Osteocyte (in vitro differentiated cells): Measurements from ENCODE around the gene MAFG. TPM values are rescaled to one million over a fixed set of nuclear protein-coding genes. Genes with fewer than 3 reads are reported as not detected.

ENCODE experiments used
- DNase-seq: peaks from one replicate; pipeline ENCODE4 v3.0.0; 2021; ENCODE audit warnings: mixed read lengths; ENCODE audit not compliant: unreplicated experiment; ENCODE audit errors: extremely low spot score
- H3K27ac Mint-ChIP-seq: one replicate; pipeline ENCODE4 v1.8.0; 2021; ENCODE audit warnings: mild to moderate bottlenecking, mixed read lengths; ENCODE audit not compliant: unreplicated experiment
- H3K27me3 Mint-ChIP-seq: one replicate; pipeline ENCODE4 v1.8.0; 2021; ENCODE audit warnings: mixed read lengths; ENCODE audit not compliant: unreplicated experiment
- H3K36me3 Mint-ChIP-seq: one replicate; pipeline ENCODE4 v1.8.0; 2021; ENCODE audit warnings: mixed read lengths; ENCODE audit not compliant: unreplicated experiment
- H3K4me1 Mint-ChIP-seq: one replicate; pipeline ENCODE4 v1.8.0; 2021; ENCODE audit warnings: mixed read lengths; ENCODE audit not compliant: unreplicated experiment
- H3K4me3 Mint-ChIP-seq: one replicate; pipeline ENCODE4 v1.8.0; 2021; ENCODE audit warnings: mild to moderate bottlenecking, moderate library complexity, mixed read lengths; ENCODE audit not compliant: unreplicated experiment
- H3K9me3 Mint-ChIP-seq: one replicate; pipeline ENCODE4 v1.8.0; 2021; ENCODE audit warnings: mixed read lengths; ENCODE audit not compliant: unreplicated experiment
- CTCF ChIP-seq: fragments of 200-600 bp; sonication (generic); IDR thresholded peaks from 2 replicates; pipeline ENCODE4 v1.5.0; 2021; ENCODE audit warnings: antibody characterized with exemption, mild to moderate bottlenecking, moderate library complexity
- total RNA-seq: library from RNA; stranded (reverse); gene quantifications from 2 replicates; pipeline ENCODE4 v1.2.1, GENCODE V29; 2021

The MAFG gene
- total RNA-seq, 1 donor from 2014 or later = 34.7 TPM

GRCh38 chr17:81926451-81927151, 934 bp downstream of the MAFG start:
- peaks cover 2% of the 10 kb centered on the region for H3K36me3 Mint-ChIP-seq
- no peak for DNase-seq
- peak overlapping the region; percentile 88 for H3K4me3 Mint-ChIP-seq
- no peak for TF ChIP-seq CTCF
- peaks cover 51% of the 10 kb centered on the region for H3K4me1 Mint-ChIP-seq
- peak overlapping the region; percentile 95 for H3K27ac Mint-ChIP-seq
- no peaks in the 10 kb centered on the region for H3K9me3 Mint-ChIP-seq
- no peaks in the 10 kb centered on the region for H3K27me3 Mint-ChIP-seq

GRCh38 chr17:81925860-81926450, 1.6 kb downstream of the MAFG start:
- Mint-ChIP-seq H3K27me3 (no peaks in the 10 kb centered on the region), H3K4me3 (peak overlapping the region; percentile 88), H3K36me3 (peaks cover 4% of the 10 kb centered on the region), H3K27ac (peak overlapping the region; percentile 95), H3K9me3 (no peaks in the 10 kb centered on the region), H3K4me1 (peaks cover 49% of the 10 kb centered on the region)
- no peak for DNase-seq
- TF ChIP-seq CTCF = no peak

- Mint-ChIP-seq H3K9me3 (no peaks in the 10 kb centered on the region), H3K4me1 (peaks cover 41% of the 10 kb centered on the region), H3K27me3 (no peaks in the 10 kb centered on the region), H3K4me3 (peak overlapping the region; percentile 88), H3K36me3 (peaks cover 4% of the 10 kb centered on the region), H3K27ac (peak overlapping the region; percentile 95)
- no peak for DNase-seq
- TF ChIP-seq CTCF = no peak
Observed at GRCh38 chr17:81924557-81925532, 2.7 kb downstream of the MAFG start.

- no peak for TF ChIP-seq CTCF
- Mint-ChIP-seq H3K27ac (peak overlapping the region; percentile 82), H3K4me1 (peaks cover 35% of the 10 kb centered on the region), H3K27me3 (no peaks in the 10 kb centered on the region), H3K4me3 (peak overlapping the region; percentile 72), H3K9me3 (no peaks in the 10 kb centered on the region), H3K36me3 (peaks cover 4% of the 10 kb centered on the region)
- DNase-seq = peak; percentile 91
Observed at GRCh38 chr17:81923302-81924260, 4.0 kb downstream of the MAFG start.
